ENCODE measurements around the gene RCAN2. TPM values are rescaled to one million over a fixed set of nuclear protein-coding genes. Genes with fewer than 3 reads are reported as not detected.

RCAN2 gene
- total and polyA plus RNA-seq, 9 of the 15 experiments (the other 6 are each of a cell fraction or from before 2014, with no cell fraction given) = 0.04 TPM; not detected in 8

DNA sequence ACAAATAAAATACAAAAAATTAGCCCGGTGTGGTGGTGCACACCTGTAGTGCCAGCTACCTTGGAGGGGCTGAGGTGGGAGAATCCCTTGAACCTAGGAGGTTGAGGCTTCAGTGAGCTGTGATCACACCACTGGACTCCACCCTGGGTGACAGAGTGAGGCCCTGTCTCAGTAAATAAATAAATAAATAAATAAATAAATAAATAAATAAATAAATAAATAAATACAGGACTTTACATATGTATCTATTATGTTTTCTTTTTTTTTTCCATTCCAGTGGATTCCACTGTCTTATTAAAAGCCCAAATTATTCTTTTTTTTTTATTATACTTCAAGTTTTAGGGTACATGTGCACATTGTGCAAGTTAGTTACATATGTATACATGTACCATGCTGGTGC, 279.3 kb downstream of the RCAN2 start (continued):
- TF ChIP-seq, protein P1, sequence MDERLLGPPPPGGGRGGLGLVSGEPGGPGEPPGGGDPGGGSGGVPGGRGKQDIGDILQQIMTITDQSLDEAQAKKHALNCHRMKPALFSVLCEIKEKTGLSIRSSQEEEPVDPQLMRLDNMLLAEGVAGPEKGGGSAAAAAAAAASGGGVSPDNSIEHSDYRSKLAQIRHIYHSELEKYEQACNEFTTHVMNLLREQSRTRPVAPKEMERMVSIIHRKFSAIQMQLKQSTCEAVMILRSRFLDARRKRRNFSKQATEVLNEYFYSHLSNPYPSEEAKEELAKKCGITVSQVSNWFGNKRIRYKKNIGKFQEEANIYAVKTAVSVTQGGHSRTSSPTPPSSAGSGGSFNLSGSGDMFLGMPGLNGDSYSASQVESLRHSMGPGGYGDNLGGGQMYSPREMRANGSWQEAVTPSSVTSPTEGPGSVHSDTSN (CRISPR knock-in tag; IDR thresholded peaks at IDR 0.05; ENCODE audit: low read depth) = no peak
- TF ChIP-seq, protein P1 (tag; conservative IDR thresholded peaks at IDR 0.05; ENCODE audit: low read depth) = no peak
- no peak for TF ChIP-seq SAP30 (IDR thresholded peaks at IDR 0.05; ENCODE audit: borderline replicate concordance, insufficient read depth, low read depth, low read length, poor library complexity, severe bottlenecking)
- TF ChIP-seq RBM14 (IDR thresholded peaks at IDR 0.05; ENCODE audit: borderline replicate concordance, insufficient read depth, low read depth, low read length) = no peak
- TF ChIP-seq, protein P2, sequence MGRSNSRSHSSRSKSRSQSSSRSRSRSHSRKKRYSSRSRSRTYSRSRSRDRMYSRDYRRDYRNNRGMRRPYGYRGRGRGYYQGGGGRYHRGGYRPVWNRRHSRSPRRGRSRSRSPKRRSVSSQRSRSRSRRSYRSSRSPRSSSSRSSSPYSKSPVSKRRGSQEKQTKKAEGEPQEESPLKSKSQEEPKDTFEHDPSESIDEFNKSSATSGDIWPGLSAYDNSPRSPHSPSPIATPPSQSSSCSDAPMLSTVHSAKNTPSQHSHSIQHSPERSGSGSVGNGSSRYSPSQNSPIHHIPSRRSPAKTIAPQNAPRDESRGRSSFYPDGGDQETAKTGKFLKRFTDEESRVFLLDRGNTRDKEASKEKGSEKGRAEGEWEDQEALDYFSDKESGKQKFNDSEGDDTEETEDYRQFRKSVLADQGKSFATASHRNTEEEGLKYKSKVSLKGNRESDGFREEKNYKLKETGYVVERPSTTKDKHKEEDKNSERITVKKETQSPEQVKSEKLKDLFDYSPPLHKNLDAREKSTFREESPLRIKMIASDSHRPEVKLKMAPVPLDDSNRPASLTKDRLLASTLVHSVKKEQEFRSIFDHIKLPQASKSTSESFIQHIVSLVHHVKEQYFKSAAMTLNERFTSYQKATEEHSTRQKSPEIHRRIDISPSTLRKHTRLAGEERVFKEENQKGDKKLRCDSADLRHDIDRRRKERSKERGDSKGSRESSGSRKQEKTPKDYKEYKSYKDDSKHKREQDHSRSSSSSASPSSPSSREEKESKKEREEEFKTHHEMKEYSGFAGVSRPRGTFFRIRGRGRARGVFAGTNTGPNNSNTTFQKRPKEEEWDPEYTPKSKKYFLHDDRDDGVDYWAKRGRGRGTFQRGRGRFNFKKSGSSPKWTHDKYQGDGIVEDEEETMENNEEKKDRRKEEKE (IDR thresholded peaks at IDR 0.05; ENCODE audit: borderline replicate concordance in 1 of 2, control insufficient read depth in 1 of 2, low read depth in 2 of 2, low read length in 1 of 2) = no peak
- no peak for TF ChIP-seq LEF1 (IDR thresholded peaks at IDR 0.05)
- TF ChIP-seq L3MBTL2 (IDR thresholded peaks at IDR 0.05) = no peak
- no peak for TF ChIP-seq HNRNPLL (IDR thresholded peaks at IDR 0.05; ENCODE audit: low read depth, low read length, poor library complexity, severe bottlenecking)

Measured in K562 (cell line).